KBM-7 (cell line): ENCODE results near the gene SESN3.
"Not testable (repeated sequence)": the region's sequence is repeated elsewhere in the genome, so short reads cannot be mapped to it uniquely, and the experiment has no call there.

ENCODE experiments used
- DNase-seq: peaks from one replicate; pipeline ENCODE4 v3.0.0-alpha.2; 2015
- in situ Hi-C: fragments of 300-500 bp; cut with MboI; formaldehyde crosslinking; loops from 2 replicates; pipeline ENCODE4 v1.14.3; 2020; ENCODE audit warnings: low sequenced_read_pairs, low pct_unique_long_range_greater_than_20kb, mixed read lengths

Gene SESN3

GRCh38 chr11:95231127-95231880, at the start of gene SESN3:
TSS of gene SESN3 (minus strand) at chr11:95231202. CDS start at chr11:95230860, 342 bp downstream.
- peak; percentile 98 for DNase-seq
- in situ Hi-C loops, result no loop called here

- no peak for DNase-seq
- in situ Hi-C loops, result no loop called here
Measured at GRCh38 chr11:95279921-95280868, 49.2 kb upstream of the SESN3 start.

- in situ Hi-C loops, result no loop called here
- no peak for DNase-seq
Measured at GRCh38 chr11:95277868-95278267, 46.9 kb upstream of the SESN3 start.

GRCh38 chr11:95276139-95276538, 45.1 kb upstream of the SESN3 start:
- no peak for DNase-seq
- in situ Hi-C loops, result no loop called here

GRCh38 chr11:95273618-95274017, 42.6 kb upstream of the SESN3 start:
- in situ Hi-C loops, DNase-seq: not testable (repeated sequence)

GRCh38 chr11:95269036-95269819, 38.2 kb upstream of the SESN3 start:
- in situ Hi-C loops, result no loop called here
- DNase-seq, result no peak

- in situ Hi-C loops, result no loop called here
- DNase-seq, result no peak
Measured at GRCh38 chr11:95268391-95268790, 37.4 kb upstream of the SESN3 start.

GRCh38 chr11:95267601-95268213, 36.7 kb upstream of the SESN3 start:
- in situ Hi-C loops, result no loop called here
- DNase-seq, result no peak

- in situ Hi-C loops, result no loop called here
- DNase-seq, result no peak
Measured at GRCh38 chr11:95266751-95267374, 35.9 kb upstream of the SESN3 start.

GRCh38 chr11:95264881-95265280, 33.9 kb upstream of the SESN3 start:
- in situ Hi-C loops, result no loop called here
- no peak for DNase-seq

GRCh38 chr11:95262994-95263765, 32.2 kb upstream of the SESN3 start:
- DNase-seq, result peak; percentile 18
- in situ Hi-C loops, result no loop called here

- DNase-seq, result no peak
- in situ Hi-C loops, result no loop called here
Measured at GRCh38 chr11:95257456-95257971, 26.5 kb upstream of the SESN3 start.

GRCh38 chr11:95256321-95256779, 25.3 kb upstream of the SESN3 start:
- peak; percentile 37 for DNase-seq
- in situ Hi-C loops, result no loop called here

GRCh38 chr11:95255251-95256145, 24.5 kb upstream of the SESN3 start:
- no peak for DNase-seq
- in situ Hi-C loops, result no loop called here

- DNase-seq, result no peak
- in situ Hi-C loops, result no loop called here
Measured at GRCh38 chr11:95254716-95255115, 23.7 kb upstream of the SESN3 start.

GRCh38 chr11:95254131-95254704, 23.2 kb upstream of the SESN3 start:
- DNase-seq, result peak; percentile 12
- in situ Hi-C loops, result no loop called here
